Stomach (tissue), 9 donors: ENCODE data around the gene SH2D7. TPM values are rescaled to one million over a fixed set of nuclear protein-coding genes. Genes with fewer than 3 reads are reported as not detected.

Source experiments
- DNase-seq, 2 donors: peaks; one replicate each; pipeline versions ENCODE4 v3.0.0 to v3.0.0-alpha.2; 2013 to 2019
- H3K27ac ChIP-seq, 5 donors: fragments of 200-600 bp in 4 of 5; sonication (generic) in 4 of 5; one replicate each; pipeline ENCODE4 v1.5.1; 2013 to 2019; ENCODE audit warnings: mild to moderate bottlenecking in 1 of 5, moderate library complexity in 1 of 5
- H3K27me3 ChIP-seq, 3 donors: fragments of 200-600 bp; sonication (generic); one replicate each; pipeline ENCODE4 v1.5.1; 2017 to 2019; ENCODE audit warnings: mixed run types in 1 of 3
- H3K36me3 ChIP-seq, 4 donors: fragments of 200-600 bp; sonication (generic); 1 replicate in 3 of 4; 2 replicates in 1 of 4; pipeline ENCODE4 v1.5.1; 2016 to 2019
- H3K4me1 ChIP-seq, 4 donors: fragments of 200-600 bp; sonication (generic); one replicate each; pipeline ENCODE4 v1.5.1; 2016 to 2019
- H3K4me3 ChIP-seq, 4 donors: fragments of 200-600 bp; sonication (generic) in 3 of 4; one replicate each; pipeline ENCODE4 v1.5.1; 2016 to 2019; ENCODE audit warnings: mild to moderate bottlenecking in 1 of 4
- H3K9me3 ChIP-seq, 4 donors: fragments of 200-600 bp; sonication (generic); one replicate each; pipeline ENCODE4 v1.5.1; 2016 to 2019
- EP300 ChIP-seq: sonication (generic); formaldehyde crosslinking; IDR thresholded peaks from one replicate; pipeline ENCODE4 v1.6.1; 2017; ENCODE audit warnings: antibody characterized with exemption
- POLR2A ChIP-seq, 4 donors: fragments of 450-650 bp; IDR thresholded peaks; one replicate each; pipeline ENCODE4 v1.6.1; 2016; ENCODE audit warnings: antibody characterized with exemption in 4 of 4, control low read depth in 2 of 4, mild to moderate bottlenecking in 1 of 4, moderate library complexity in 1 of 4
- POLR2AphosphoS5 ChIP-seq, 3 donors: sonication (generic); formaldehyde crosslinking; IDR thresholded peaks; one replicate each; pipeline ENCODE4 v1.6.1; 2016; ENCODE audit warnings: antibody characterized with exemption in 3 of 3
- WGBS, 5 donors: extraction: QIAGEN DNeasy Blood & Tissue Kit in 3 of 5; methylation state at CpG; one replicate each; pipeline versions ENCODE4 v1.1.5 to v1.1.7; 2013 to 2018; 5-methylcytosine and 5-hydroxymethylcytosine counted together
- intact Hi-C: fragments of 100-400 bp; cut with DNase I; formaldehyde crosslinking; loops from one replicate; pipeline ENCODE4 v1.15.1; 2023; ENCODE audit warnings: low total_unique reads
- polyA plus RNA-seq, 3 donors: library from polyadenylated mRNA; stranded (reverse); fragments of 200-250 nt; gene quantifications; one replicate each; pipeline ENCODE4 v1.2.3, GENCODE V29; 2013
- total RNA-seq, 5 donors: library from RNA; depleted of rRNA; stranded (reverse); fragments of >200 nt; gene quantifications; one replicate each; pipeline versions ENCODE4 v1.1.0 to v1.2.3, GENCODE V29; 2014 to 2016
- TF ChIP-seq, protein P1 (sequence below), 7 experiments: fragments of 450-650 bp in 4 of 7; fragments of 200-600 bp in 3 of 7; sonication (generic) in 3 of 7; IDR thresholded peaks; one replicate each; pipeline ENCODE4 v1.5.1; 2016 to 2019; ENCODE audit warnings: antibody characterized with exemption in 7 of 7, control low read depth in 2 of 7, mild to moderate bottlenecking in 1 of 7
- donor health status: healthy with polysubstance abuse.
- donor health status: Bipolar disorder and iron deficiency.
- donor health status: healthy.

Gene SH2D7
- total and polyA plus RNA-seq, 8 donors: 0.29 to 0.45 TPM; not detected in 6

DNA sequence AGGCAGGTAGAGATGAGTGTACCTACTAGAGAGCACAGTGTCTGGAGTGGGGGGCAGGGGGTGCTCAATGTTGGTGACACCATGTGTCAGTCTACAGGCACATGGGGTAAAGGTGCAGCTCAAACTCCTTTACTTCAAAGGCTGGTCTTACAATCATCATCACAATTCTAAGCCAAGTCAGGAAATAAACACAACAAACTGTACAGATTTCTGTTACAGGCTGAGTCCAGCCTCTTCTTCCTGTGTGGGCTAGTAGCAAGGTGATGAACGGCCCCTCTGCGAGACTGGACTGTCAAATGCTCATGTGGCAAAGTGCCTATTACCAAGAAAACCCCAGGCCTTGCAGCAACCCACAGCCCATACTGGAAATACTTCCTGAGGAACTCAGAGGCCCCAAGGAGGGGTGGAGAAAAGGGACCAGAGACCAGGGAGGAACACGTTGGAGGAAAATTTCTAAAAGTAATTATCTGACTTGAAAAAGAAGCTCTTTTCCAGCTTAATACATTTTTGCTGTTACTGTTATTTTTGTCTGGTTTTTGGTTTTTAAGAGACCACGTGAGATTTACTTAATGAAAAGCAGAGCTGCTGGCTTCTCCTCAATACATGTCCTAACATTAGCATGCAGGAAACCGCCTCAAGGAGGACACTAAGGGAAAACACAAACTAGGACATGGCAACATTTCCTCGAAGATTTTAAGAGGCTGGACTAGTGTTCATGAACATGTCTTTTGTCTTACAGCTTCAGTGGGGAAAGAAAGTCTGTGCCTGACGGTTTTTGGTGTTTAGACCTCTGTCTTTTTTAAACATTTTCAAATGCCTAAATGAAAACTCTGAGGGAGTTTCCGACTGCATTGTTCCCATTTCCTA lies 44.4 kb upstream of the SH2D7 start:
- TF ChIP-seq POLR2A (IDR thresholded peaks at IDR 0.05) (no peak), EP300 (no peak), POLR2AphosphoS5 (IDR thresholded peaks at IDR 0.05) (peak in 1 of 3 donors; percentile 6)
- TF ChIP-seq, protein P1, sequence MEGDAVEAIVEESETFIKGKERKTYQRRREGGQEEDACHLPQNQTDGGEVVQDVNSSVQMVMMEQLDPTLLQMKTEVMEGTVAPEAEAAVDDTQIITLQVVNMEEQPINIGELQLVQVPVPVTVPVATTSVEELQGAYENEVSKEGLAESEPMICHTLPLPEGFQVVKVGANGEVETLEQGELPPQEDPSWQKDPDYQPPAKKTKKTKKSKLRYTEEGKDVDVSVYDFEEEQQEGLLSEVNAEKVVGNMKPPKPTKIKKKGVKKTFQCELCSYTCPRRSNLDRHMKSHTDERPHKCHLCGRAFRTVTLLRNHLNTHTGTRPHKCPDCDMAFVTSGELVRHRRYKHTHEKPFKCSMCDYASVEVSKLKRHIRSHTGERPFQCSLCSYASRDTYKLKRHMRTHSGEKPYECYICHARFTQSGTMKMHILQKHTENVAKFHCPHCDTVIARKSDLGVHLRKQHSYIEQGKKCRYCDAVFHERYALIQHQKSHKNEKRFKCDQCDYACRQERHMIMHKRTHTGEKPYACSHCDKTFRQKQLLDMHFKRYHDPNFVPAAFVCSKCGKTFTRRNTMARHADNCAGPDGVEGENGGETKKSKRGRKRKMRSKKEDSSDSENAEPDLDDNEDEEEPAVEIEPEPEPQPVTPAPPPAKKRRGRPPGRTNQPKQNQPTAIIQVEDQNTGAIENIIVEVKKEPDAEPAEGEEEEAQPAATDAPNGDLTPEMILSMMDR (IDR thresholded peaks at IDR 0.05): no peak
- Histone ChIP-seq H3K27me3 (no peaks in the 10 kb centered on the region), H3K36me3 (peaks cover 7 to 36% (median 26%) of the 10 kb centered on the region in 4 donors), H3K27ac (peak overlapping the region; percentile 22 to 75 (median 59)), H3K4me1 (peaks cover 50 to 98% (median 70%) of the 10 kb centered on the region in 4 donors), H3K4me3 (no peak overlapping the region), H3K9me3 (no peaks in the 10 kb centered on the region)
- DNase-seq: peak in 1 of 2 donors; percentile 79
- WGBS, 5 donors: 43 to 67% (median 58%) methylated on average over 8 of the region's 8 CpGs
- intact Hi-C loops: no loop called here

DNA sequence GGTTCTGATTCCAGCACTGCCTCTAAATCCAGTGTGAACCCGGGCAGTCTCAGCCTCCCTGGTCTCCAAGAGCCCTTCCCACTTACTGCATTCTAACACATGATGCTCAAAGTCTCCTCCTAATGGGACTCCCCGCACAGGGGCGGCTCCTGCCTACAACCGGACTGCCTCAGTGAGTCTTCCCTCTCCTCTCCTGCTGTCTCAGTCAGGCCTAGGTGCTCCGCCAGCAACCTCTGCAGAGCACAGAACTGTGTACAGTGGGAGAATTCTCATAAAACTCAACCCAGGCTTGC lies 43.8 kb upstream of the SH2D7 start:
- Histone ChIP-seq H3K9me3 (no peaks in the 10 kb centered on the region), H3K36me3 (peaks cover 7 to 36% (median 26%) of the 10 kb centered on the region in 4 donors), H3K4me3 (no peak overlapping the region), H3K27me3 (no peaks in the 10 kb centered on the region), H3K4me1 (peaks cover 52 to 99% (median 70%) of the 10 kb centered on the region in 4 donors), H3K27ac (peak overlapping the region in 4 of 5 donors; percentile 53 to 75 (median 65))
- intact Hi-C loops: no loop called here
- 72 to 88% (median 87%) methylated on average over 5 of the region's 5 CpGs for WGBS, 5 donors
- DNase-seq: peak in 1 of 2 donors; percentile 49
- TF ChIP-seq POLR2AphosphoS5 (IDR thresholded peaks at IDR 0.05) (no peak), POLR2A (IDR thresholded peaks at IDR 0.05) (no peak), EP300 (no peak)
- TF ChIP-seq, protein P1 (IDR thresholded peaks at IDR 0.05): no peak

DNA sequence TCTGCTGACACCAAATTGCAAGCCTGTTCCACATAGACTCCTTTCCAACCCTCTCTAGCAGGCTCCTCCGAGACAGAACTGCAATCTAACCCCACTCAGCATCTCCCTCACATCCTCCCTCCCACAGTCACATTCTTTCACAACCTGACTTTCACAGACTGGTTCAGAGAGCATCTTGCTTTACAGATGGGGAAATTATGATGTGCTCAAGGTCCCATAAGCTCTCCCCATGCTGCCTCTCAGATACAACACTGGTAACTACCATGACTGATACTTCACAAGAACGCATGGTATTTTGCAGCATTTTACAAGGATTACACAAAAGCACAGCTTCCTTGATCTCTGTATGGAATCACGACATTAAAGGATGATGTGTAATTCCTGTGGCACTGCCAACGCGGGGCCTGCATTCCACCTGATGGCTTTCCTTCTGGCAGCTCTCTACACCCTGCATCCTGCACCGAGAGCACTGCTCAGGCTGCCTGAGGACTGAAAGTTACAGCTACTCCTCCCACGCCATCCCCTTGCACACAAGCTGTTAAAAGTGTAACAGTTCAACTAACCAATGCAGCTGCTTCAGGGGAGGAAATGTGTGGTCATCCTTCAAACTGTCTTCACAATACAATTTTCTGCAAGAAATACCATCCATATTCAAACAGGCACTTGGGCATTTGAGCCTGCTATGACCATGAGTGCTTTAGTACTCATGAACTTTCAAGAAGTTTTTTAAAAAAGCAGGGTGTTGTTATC lies 42.5 kb upstream of the SH2D7 start:
- Histone ChIP-seq H3K27me3 (no peaks in the 10 kb centered on the region), H3K4me3 (no peak overlapping the region), H3K4me1 (peaks cover 52 to 97% (median 75%) of the 10 kb centered on the region in 4 donors), H3K9me3 (no peaks in the 10 kb centered on the region), H3K36me3 (peaks cover 0 to 28% (median 15%) of the 10 kb centered on the region in 4 donors), H3K27ac (peak overlapping the region; percentile 3 to 75 (median 59))
- peak in 1 of 2 donors; percentile 59 for DNase-seq
- intact Hi-C loops: no loop called here
- TF ChIP-seq EP300 (no peak), POLR2AphosphoS5 (IDR thresholded peaks at IDR 0.05) (peak in 1 of 3 donors; percentile 6)
- 54 to 77% (median 66%) methylated on average over 7 of the region's 7 CpGs for WGBS, 5 donors

DNA sequence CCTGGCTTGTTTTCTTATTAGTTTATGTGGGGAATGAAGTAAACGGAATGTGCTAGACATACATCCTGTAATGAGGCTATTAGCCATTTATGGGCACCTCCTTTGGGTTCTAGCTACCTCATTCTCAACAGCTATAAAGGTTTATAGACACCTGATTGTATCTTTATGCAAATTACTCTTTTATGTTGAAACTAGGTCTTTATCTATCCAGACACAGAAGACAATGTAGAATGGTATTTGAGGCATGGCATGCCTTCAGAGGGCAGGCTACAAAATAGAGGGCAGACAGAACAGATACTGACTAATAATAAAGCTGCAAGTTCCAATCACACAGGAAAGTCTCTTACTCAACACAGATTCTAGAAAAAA lies 41.9 kb upstream of the SH2D7 start:
- H3K36me3 ChIP-seq: peaks cover 0 to 28% (median 15%) of the 10 kb centered on the region in 4 donors
- H3K27me3 ChIP-seq: no peaks in the 10 kb centered on the region
- H3K27ac ChIP-seq: peak overlapping the region in 4 of 5 donors; percentile 18 to 75 (median 58)
- no peak for DNase-seq
- no peaks in the 10 kb centered on the region for H3K9me3 ChIP-seq
- H3K4me1 ChIP-seq: peaks cover 56 to 97% (median 79%) of the 10 kb centered on the region in 4 donors
- 46 to 83% (median 71%) methylated on average over 1 of the region's 1 CpG for WGBS, 5 donors
- H3K4me3 ChIP-seq: no peak overlapping the region
- TF ChIP-seq, protein P1 (IDR thresholded peaks at IDR 0.05): no peak
- no peak for TF ChIP-seq EP300
- no peak for TF ChIP-seq POLR2AphosphoS5 (IDR thresholded peaks at IDR 0.05)
- no peak for TF ChIP-seq POLR2A (IDR thresholded peaks at IDR 0.05)
- intact Hi-C loops: no loop called here
